ENCODE measurements around the gene DENND1C. TPM values are rescaled to one million over a fixed set of nuclear protein-coding genes. Genes with fewer than 3 reads are reported as not detected.

DENND1C gene
- total RNA-seq, 1 donor from 2014 or later = 70.0 TPM

DNA sequence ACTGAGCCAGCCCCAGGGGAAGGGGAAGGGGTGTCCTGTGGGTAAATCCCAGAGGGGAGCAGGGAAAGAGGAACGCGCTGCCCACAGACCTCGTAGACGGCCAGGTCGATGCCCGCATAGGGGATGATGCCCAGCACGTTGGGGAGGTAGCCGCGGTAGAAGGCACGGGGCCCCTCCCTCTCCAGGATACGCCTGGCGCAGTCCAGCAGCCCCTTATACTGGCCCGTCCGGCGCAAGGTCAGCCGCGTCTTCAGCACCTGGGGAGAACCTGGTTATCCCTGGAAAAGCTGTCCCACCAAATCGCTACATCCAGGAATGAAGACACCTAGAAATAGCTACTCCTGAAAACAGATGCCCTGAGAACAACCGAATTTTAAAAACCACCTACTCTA lies 29.4 kb downstream of the DENND1C start:
- no peak overlapping the region for H3K4me3 Mint-ChIP-seq (ENCODE audit: low read depth)
- H3K27ac Mint-ChIP-seq = no peak overlapping the region
- intact Hi-C loops (cut with micrococcal nuclease) = no loop called here
- no peak for DNase-seq (ENCODE audit: low spot score)
- H3K4me1 Mint-ChIP-seq (ENCODE audit: low read depth) = no peaks in the 10 kb centered on the region
- no peaks in the 10 kb centered on the region for H3K27me3 Mint-ChIP-seq (ENCODE audit: low read depth)
- peaks cover 19% of the 10 kb centered on the region for H3K9me3 Mint-ChIP-seq
- peaks cover 57% of the 10 kb centered on the region for H3K36me3 Mint-ChIP-seq (ENCODE audit: low read depth)

DNA sequence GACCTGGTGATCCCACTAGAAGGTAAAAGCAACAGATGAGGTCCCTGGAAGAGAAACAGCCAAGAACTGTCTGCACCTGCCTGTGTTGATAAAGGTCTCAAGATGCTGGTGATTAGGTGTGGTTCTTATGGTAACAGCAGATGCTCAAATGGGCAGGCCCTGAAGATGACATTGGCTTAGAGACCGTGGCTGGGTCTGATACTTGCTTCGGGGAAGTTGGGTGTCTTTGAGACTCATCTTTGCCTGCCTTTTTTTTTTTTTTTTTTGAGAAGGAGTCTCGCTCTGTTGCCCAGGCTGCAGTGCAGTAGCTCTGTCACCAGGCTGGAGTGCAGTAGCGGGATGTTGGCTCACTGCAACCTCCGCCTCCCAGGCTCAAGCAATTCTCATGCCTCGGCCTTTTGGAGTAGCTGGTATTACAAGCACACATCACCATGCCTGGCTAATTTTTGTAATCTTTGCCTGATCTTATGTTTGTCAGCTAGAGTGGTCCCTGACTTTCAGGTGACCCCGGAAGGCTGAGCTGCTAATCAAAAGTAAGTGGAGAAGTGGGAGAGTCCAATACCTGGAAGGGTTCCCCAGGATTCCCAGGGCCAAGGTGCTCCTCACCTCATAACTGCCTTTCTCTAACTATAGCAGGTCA lies 29.9 kb downstream of the DENND1C start:
- no peak for DNase-seq (ENCODE audit: low spot score)
- Mint-ChIP-seq H3K36me3 (ENCODE audit: low read depth) (peaks cover 57% of the 10 kb centered on the region), H3K27ac (no peak overlapping the region), H3K9me3 (peaks cover 19% of the 10 kb centered on the region), H3K4me1 (ENCODE audit: low read depth) (no peaks in the 10 kb centered on the region), H3K27me3 (ENCODE audit: low read depth) (no peaks in the 10 kb centered on the region), H3K4me3 (ENCODE audit: low read depth) (no peak overlapping the region)
- intact Hi-C loops (cut with micrococcal nuclease) = no loop called here

DNA sequence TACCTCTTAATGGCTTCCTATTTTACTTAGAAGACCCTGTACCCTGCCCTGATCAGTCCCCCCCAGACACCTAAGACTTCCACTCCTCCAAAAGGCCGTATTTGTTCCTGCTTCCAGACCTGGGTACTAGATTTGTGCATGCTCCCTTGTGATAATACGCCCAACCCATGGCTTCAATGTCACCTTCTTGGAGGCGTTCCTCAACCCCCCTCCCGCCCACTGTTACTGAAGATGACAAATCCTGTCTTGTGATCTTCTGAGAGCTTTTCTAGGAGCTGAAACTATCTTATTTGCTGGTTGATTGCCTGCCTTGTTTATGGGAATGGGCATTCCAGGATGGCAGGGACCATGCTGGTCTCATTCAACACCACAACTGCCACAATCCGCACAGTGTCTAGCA lies 31.4 kb downstream of the DENND1C start:
- intact Hi-C loops (cut with micrococcal nuclease) = no loop called here
- Mint-ChIP-seq H3K4me1 (ENCODE audit: low read depth) (no peaks in the 10 kb centered on the region), H3K27ac (no peak overlapping the region), H3K4me3 (ENCODE audit: low read depth) (no peak overlapping the region), H3K27me3 (ENCODE audit: low read depth) (no peaks in the 10 kb centered on the region), H3K9me3 (peaks cover 15% of the 10 kb centered on the region), H3K36me3 (ENCODE audit: low read depth) (peaks cover 43% of the 10 kb centered on the region)
- no peak for DNase-seq (ENCODE audit: low spot score)

DNA sequence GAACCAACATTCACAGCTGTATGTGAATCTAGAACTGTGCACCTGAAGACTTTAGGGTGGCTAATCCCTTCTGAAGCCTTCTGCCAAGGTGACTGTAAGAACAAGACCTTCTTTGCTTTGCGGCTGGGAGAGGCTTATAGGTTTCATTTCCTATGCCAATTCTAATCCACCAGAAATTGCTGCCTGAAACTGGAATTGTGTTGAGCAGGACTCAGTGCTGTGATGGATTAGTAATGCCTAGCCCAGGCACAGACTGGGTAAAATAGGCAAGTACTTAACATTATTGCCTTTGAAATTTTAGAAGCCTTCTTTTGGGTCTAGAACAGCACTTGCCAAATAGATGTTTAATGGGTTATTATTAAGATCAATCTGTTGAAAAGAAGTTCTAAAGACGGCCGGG lies 33.5 kb downstream of the DENND1C start:
- Mint-ChIP-seq H3K27me3 (ENCODE audit: low read depth) (no peaks in the 10 kb centered on the region), H3K4me3 (ENCODE audit: low read depth) (no peak overlapping the region), H3K36me3 (ENCODE audit: low read depth) (peaks cover 22% of the 10 kb centered on the region), H3K27ac (no peak overlapping the region), H3K9me3 (no peaks in the 10 kb centered on the region), H3K4me1 (ENCODE audit: low read depth) (no peaks in the 10 kb centered on the region)
- intact Hi-C loops (cut with micrococcal nuclease) = no loop called here
- DNase-seq (ENCODE audit: low spot score) = no peak

DNA sequence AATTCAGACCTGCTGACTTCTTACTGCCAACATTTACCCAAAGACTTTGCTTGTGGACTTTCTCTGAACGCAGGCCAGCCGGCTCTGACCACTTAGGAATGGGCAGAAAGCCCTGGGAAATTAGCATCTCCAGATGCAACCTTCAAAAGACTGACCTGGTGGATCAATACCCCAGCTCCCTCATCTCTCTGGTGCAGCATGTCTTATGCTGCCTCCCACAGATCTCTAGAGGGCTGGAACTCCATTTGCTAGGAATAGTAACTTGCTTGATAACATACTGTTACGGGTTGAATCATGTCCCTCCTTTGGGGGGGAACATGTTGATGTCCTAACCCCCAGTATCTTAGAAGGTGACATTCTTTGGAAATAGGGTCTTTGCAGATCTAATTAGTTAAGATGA lies 35.1 kb downstream of the DENND1C start:
- peaks cover 7% of the 10 kb centered on the region for H3K36me3 Mint-ChIP-seq (ENCODE audit: low read depth)
- DNase-seq (ENCODE audit: low spot score) = no peak
- no peaks in the 10 kb centered on the region for H3K27me3 Mint-ChIP-seq (ENCODE audit: low read depth)
- no peaks in the 10 kb centered on the region for H3K4me1 Mint-ChIP-seq (ENCODE audit: low read depth)
- H3K9me3 Mint-ChIP-seq = no peaks in the 10 kb centered on the region
- intact Hi-C loops (cut with micrococcal nuclease) = no loop called here
- H3K4me3 Mint-ChIP-seq (ENCODE audit: low read depth) = no peak overlapping the region
- no peak overlapping the region for H3K27ac Mint-ChIP-seq

DNA sequence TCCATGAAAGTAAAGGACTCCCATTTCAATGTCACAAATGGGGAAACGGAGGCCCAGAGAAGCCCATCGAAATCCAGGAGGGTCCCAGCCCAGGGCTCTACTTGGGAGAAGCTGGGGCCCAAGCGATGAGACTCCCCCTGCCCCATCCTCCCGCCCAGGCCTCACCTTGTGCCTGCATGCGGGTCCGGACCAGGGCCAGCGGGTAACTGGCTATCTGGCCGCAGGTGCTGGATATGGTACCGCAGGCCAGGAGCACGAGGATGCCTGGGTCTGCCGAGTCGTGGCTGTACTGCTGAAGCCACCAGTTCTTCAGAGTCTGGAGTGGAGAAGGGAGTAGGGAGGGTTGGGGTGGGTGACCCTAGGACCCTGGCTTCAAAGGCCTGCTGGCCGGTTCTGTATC lies 37.6 kb downstream of the DENND1C start:
- H3K36me3 Mint-ChIP-seq (ENCODE audit: low read depth) = no peaks in the 10 kb centered on the region
- no peak for DNase-seq (ENCODE audit: low spot score)
- no peaks in the 10 kb centered on the region for H3K27me3 Mint-ChIP-seq (ENCODE audit: low read depth)
- no peaks in the 10 kb centered on the region for H3K9me3 Mint-ChIP-seq
- no peaks in the 10 kb centered on the region for H3K4me1 Mint-ChIP-seq (ENCODE audit: low read depth)
- intact Hi-C loops (cut with micrococcal nuclease) = no loop called here
- H3K27ac Mint-ChIP-seq = no peak overlapping the region
- no peak overlapping the region for H3K4me3 Mint-ChIP-seq (ENCODE audit: low read depth)

DNA sequence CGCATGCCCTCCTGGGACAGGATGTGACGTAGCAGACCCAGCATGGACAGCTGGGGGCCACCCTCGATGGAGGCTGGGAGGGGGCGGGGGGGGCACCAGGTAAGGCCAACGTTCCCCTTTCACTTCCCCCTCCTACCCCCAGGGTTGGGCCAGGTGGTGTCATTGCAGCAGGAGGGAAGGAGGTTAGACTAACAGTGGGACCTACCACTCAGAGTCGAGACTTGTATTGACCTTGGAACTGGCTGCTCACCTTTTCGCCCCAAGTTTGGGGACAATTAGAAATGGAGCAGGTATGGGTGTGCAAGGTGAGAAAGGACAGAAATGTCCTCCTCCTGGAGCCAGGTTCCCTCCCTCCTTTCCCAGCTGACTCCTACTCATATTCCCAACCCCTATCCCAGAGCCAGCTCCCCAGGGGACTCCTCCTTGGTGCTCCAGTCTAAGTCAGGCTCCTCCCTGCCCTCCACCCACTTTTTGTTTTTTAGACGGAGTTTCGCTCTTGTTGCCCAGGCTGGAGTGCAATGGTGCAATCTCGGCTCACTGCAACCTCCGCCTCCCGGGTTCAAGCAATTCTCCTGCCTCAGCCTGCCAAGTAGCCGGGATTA lies 39.4 kb downstream of the DENND1C start:
- Mint-ChIP-seq H3K9me3 (no peaks in the 10 kb centered on the region), H3K27me3 (ENCODE audit: low read depth) (no peaks in the 10 kb centered on the region)

DNA sequence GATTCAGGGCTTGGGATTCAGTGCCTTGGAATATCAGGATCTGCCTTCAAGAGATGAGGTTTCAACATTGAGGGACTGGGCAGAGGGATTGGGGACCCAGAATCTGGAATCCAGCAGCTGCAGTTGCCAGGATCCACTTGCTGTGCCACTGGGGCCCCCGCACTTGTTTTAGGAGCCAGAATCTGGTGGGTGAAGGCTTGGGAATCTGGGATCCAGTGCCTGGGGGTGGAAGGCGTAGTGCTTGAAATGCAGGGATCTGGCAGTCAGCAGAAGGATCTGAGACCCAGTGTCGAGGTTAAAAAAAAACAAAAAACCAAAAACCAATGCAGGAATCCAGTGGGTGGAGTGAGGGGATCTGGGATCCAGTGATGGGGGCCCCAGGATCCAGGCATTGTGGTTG lies 40.7 kb downstream of the DENND1C start:
- Mint-ChIP-seq H3K4me3 (ENCODE audit: low read depth) (no peak overlapping the region), H3K27ac (no peak overlapping the region), H3K4me1 (ENCODE audit: low read depth) (no peaks in the 10 kb centered on the region), H3K9me3 (no peaks in the 10 kb centered on the region), H3K36me3 (ENCODE audit: low read depth) (no peaks in the 10 kb centered on the region), H3K27me3 (ENCODE audit: low read depth) (no peaks in the 10 kb centered on the region)
- no peak for DNase-seq (ENCODE audit: low spot score)
- intact Hi-C loops (cut with micrococcal nuclease) = no loop called here

More for the DNA sequence above, 39.4 kb downstream of the DENND1C start:
- Mint-ChIP-seq H3K36me3 (ENCODE audit: low read depth) (no peaks in the 10 kb centered on the region), H3K4me3 (ENCODE audit: low read depth) (no peak overlapping the region), H3K4me1 (ENCODE audit: low read depth) (no peaks in the 10 kb centered on the region), H3K27ac (no peak overlapping the region)
- DNase-seq (ENCODE audit: low spot score) = no peak
- intact Hi-C loops (cut with micrococcal nuclease) = no loop called here

DNA sequence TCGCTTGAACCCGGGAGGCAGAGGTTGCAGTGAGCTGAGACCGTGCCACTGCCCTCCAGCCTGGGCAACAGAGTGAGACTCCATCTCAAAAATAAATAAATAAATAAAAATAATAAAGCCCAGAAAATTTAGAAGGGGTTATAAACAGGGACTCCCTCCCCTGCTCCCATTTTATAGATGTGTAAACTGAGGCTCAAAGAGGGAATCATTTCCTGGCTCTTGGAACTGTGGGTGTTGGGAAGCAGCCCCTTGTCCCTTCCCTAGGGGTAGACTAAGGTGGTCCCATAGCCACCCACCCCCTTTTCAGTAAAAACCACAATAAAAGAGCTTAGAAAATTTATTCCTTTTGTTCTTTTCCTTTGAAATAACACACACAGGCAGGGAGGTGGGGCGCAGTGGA lies 41.8 kb downstream of the DENND1C start:
- no peaks in the 10 kb centered on the region for H3K4me1 Mint-ChIP-seq (ENCODE audit: low read depth)
- no peaks in the 10 kb centered on the region for H3K27me3 Mint-ChIP-seq (ENCODE audit: low read depth)
- no peak for DNase-seq (ENCODE audit: low spot score)
- intact Hi-C loops (cut with micrococcal nuclease) = no loop called here
- H3K9me3 Mint-ChIP-seq = no peaks in the 10 kb centered on the region
- H3K36me3 Mint-ChIP-seq (ENCODE audit: low read depth) = no peaks in the 10 kb centered on the region
- no peak overlapping the region for H3K4me3 Mint-ChIP-seq (ENCODE audit: low read depth)
- no peak overlapping the region for H3K27ac Mint-ChIP-seq

DNA sequence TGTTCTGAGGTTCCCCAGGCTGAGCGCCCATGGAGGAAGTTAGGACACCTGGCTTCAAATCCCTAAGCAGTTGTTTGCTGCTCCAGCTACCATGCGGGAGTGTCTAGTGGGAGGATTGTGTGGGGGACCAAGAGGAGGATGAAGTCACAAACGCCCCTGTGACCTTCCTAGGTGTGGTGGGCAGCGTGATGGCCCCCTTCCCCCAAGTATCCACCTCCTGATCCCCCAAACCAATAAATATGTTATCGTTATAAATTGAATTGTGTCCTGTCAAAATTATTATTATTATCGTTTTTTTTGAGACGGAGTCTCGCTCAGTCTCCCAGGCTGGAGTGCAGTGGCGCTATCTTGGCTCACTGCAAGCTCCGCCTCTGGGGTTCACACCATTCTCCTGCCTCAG lies 47.9 kb downstream of the DENND1C start, which contains the start of gene SLC25A41:
Gene SLC25A41 (minus strand): TSS at position 101 of the 400 bp plus-strand sequence. CDS start 70 bp downstream, at position 31.
- Mint-ChIP-seq H3K27ac (no peak within 1 kb of the TSS), H3K4me3 (ENCODE audit: low read depth) (no peak within 1 kb of the TSS), H3K27me3 (ENCODE audit: low read depth) (no peaks in the 10 kb centered on the region), H3K9me3 (no peaks in the 10 kb centered on the region), H3K36me3 (ENCODE audit: low read depth) (no peaks in the 10 kb centered on the region), H3K4me1 (ENCODE audit: low read depth) (peaks cover 4% of the 10 kb centered on the region)
- no peak for DNase-seq (ENCODE audit: low spot score)
- intact Hi-C loops (cut with micrococcal nuclease) = no loop called here

DNA sequence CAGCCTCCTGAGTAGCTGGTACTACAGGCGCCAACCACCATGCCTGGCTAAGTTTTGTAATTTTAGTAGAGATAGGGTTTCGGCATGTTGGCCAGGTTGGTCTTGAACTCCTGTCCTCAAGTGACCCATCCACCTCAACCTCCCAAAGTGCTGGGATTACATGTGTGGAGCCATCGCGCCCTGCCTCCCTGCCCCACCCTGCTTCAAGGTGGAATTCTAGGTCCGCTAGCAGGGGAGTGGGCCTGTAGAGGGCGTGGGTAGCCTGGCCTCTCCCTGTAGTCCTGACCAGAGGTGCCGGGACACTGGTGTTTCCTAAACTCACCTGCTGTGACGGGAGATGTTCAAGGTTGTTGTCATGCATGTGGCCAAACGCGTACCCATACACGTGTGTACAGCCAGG lies 48.4 kb downstream of the DENND1C start:
- DNase-seq (ENCODE audit: low spot score) = no peak
- Mint-ChIP-seq H3K27ac (no peak overlapping the region), H3K9me3 (no peaks in the 10 kb centered on the region), H3K4me1 (ENCODE audit: low read depth) (peaks cover 4% of the 10 kb centered on the region), H3K36me3 (ENCODE audit: low read depth) (no peaks in the 10 kb centered on the region), H3K4me3 (ENCODE audit: low read depth) (no peak overlapping the region), H3K27me3 (ENCODE audit: low read depth) (no peaks in the 10 kb centered on the region)
- intact Hi-C loops (cut with micrococcal nuclease) = no loop called here

DNA sequence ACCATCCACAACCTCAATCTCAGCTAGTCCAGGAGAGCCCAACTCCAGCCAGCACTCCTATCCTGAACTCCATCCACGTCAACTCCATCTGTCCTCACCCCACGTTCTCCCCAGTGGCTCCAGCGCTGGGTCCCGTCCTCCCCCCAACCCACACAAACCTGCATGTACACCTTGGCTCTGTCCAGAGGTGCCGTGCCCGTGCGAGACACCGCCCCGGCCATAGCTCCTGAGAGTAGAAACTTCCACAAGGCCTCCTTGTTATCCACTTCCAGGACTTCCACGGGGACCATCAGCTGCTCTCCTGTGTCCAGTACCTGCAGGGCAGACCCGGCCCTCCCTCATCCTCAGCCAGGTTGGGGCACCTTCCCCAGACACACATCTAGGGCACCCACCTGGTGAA lies 49.7 kb downstream of the DENND1C start:
- H3K9me3 Mint-ChIP-seq = no peaks in the 10 kb centered on the region
- no peaks in the 10 kb centered on the region for H3K36me3 Mint-ChIP-seq (ENCODE audit: low read depth)
- H3K4me1 Mint-ChIP-seq (ENCODE audit: low read depth) = peaks cover 4% of the 10 kb centered on the region
- no peak for DNase-seq (ENCODE audit: low spot score)
- intact Hi-C loops (cut with micrococcal nuclease) = no loop called here
- no peak overlapping the region for H3K27ac Mint-ChIP-seq
- H3K4me3 Mint-ChIP-seq (ENCODE audit: low read depth) = no peak overlapping the region
- H3K27me3 Mint-ChIP-seq (ENCODE audit: low read depth) = no peaks in the 10 kb centered on the region

DNA sequence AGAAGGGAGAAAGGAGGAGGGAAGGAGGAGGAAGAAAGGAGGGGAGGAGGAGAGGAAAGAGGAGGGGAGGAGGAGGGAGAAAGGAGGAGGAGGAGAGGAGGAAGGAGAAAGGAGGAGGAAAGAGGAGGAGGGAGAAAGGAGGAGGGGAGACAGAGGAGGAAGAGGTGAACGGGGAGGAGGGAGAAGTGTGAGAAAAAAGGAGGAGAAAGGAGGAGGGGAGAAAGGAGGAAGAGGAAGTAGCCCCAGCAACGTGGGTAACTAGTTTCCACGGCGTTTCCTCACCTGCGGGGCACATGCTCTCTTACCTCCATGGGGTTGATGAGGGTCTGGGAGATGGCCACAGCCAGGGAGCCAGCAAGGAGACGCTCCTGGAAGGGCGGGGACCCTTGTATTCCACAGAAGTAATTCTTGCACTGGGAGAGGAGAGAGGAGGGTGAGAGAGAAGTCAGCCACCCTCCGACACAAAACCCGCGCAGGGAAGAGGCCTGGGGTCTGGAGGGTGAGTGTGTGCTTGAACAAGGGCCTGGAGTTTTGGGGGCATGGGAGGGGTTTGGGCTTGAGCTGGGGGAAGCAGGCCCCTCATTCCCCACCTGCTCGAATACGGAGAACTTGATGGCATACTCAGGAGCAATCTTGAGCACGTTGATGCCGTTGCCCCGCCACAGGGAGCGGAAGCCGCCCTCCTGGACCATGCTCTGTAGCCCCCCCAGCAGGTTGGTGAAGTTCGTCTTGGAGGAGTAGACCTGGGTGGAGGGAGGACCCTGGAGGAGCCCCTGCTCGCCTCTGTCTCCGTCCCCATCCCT lies 52.0 kb downstream of the DENND1C start:
- Mint-ChIP-seq H3K27ac (no peak overlapping the region), H3K27me3 (ENCODE audit: low read depth) (no peaks in the 10 kb centered on the region), H3K4me3 (ENCODE audit: low read depth) (peak overlapping the region; percentile 33), H3K9me3 (peaks cover 3% of the 10 kb centered on the region), H3K4me1 (ENCODE audit: low read depth) (peaks cover 10% of the 10 kb centered on the region), H3K36me3 (ENCODE audit: low read depth) (peaks cover 2% of the 10 kb centered on the region)
- intact Hi-C loops (cut with micrococcal nuclease) = loop anchor here (10.0 kb wide), 1 partner anchor 75 kb away; the partner anchor contains the start of gene TUBB4A
- no peak for DNase-seq (ENCODE audit: low spot score)
